GM19438 (cell line): ENCODE measurements around the gene MBOAT7.
"Not testable (repeated sequence)": the region's sequence is repeated elsewhere in the genome, so short reads cannot be mapped to it uniquely, and the experiment has no call there.

Experiments used
- ATAC-seq: cut with Tn5 transposase; IDR thresholded peaks from one replicate; pipeline ENCODE4 v1.9.1; 2021; ENCODE audit warnings: low read depth; ENCODE audit not compliant: unreplicated experiment

Gene MBOAT7

GRCh38 chr19:54189145-54189734, at the start of gene MBOAT7:
Gene MBOAT7 (minus strand): TSS chr19:54189580. CDS start chr19:54188508, 1,072 bp downstream.
- ATAC-seq, result peak; percentile 24

- no peak for ATAC-seq
Observed at GRCh38 chr19:54233941-54234340, 44.6 kb upstream of the MBOAT7 start.

GRCh38 chr19:54231077-54231931, 41.9 kb upstream of the MBOAT7 start:
- ATAC-seq, result no peak

GRCh38 chr19:54230031-54230430, 40.7 kb upstream of the MBOAT7 start:
- ATAC-seq, result no peak

GRCh38 chr19:54229146-54229545, 39.8 kb upstream of the MBOAT7 start:
- ATAC-seq, result no peak

- ATAC-seq, result not testable (repeated sequence)
Observed at GRCh38 chr19:54224619-54225018, 35.2 kb upstream of the MBOAT7 start.

GRCh38 chr19:54223937-54224281, 34.5 kb upstream of the MBOAT7 start:
- ATAC-seq, result not testable (repeated sequence)

GRCh38 chr19:54223277-54223936, 34.0 kb upstream of the MBOAT7 start:
- ATAC-seq, result not testable (repeated sequence)

- ATAC-seq, result not testable (repeated sequence)
Observed at GRCh38 chr19:54222474-54223276, 33.3 kb upstream of the MBOAT7 start, which contains the start of gene LILRB3. Gene LILRB3 (minus strand): TSS chr19:54223007. CDS start chr19:54222976, 31 bp downstream.

- ATAC-seq, result not testable (repeated sequence)
Observed at GRCh38 chr19:54221947-54222346, 32.6 kb upstream of the MBOAT7 start.

GRCh38 chr19:54219702-54220101, 30.3 kb upstream of the MBOAT7 start:
- not testable (repeated sequence) for ATAC-seq

- no peak for ATAC-seq
Observed at GRCh38 chr19:54218960-54219661, 29.7 kb upstream of the MBOAT7 start.

- ATAC-seq, result no peak
Observed at GRCh38 chr19:54218259-54218658, 28.9 kb upstream of the MBOAT7 start.

- not testable (repeated sequence) for ATAC-seq
Observed at GRCh38 chr19:54217517-54218247, 28.3 kb upstream of the MBOAT7 start.

GRCh38 chr19:54216869-54217268, 27.5 kb upstream of the MBOAT7 start:
- no peak for ATAC-seq

- ATAC-seq, result not testable (repeated sequence)
Observed at GRCh38 chr19:54214734-54215133, 25.4 kb upstream of the MBOAT7 start.

- ATAC-seq, result not testable (repeated sequence)
Observed at GRCh38 chr19:54214217-54214616, 24.8 kb upstream of the MBOAT7 start.

GRCh38 chr19:54211235-54211634, 21.9 kb upstream of the MBOAT7 start:
- no peak for ATAC-seq

- no peak for ATAC-seq
Observed at GRCh38 chr19:54209811-54210494, 20.6 kb upstream of the MBOAT7 start.
